ENCODE results near the gene NIM1K. TPM values are rescaled to one million over a fixed set of nuclear protein-coding genes. Genes with fewer than 3 reads are reported as not detected.

The NIM1K gene
- total and polyA plus RNA-seq, 2 of the 13 experiments (the other 11 are each of a cell fraction or from before 2014, with no cell fraction given) = 0.04 TPM; not detected in 1

DNA sequence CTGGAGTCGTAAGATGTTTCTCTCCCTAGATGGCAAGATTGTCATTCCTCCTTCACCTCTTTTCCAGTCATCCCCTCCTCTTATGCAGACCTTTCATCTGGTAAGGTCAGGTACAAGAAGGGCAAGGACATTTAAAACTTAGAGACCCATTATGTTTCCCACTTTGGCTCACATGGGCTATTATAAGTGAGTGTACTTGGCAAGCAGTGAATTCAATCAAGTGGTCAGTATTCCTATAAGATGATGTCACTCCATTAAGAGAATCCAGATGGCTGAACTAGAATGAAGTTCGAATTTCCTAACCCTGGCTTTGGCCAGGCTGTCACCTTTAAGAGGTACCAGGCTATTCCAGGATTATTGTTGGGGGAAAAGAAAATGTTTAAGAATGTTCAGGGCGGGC is 39.1 kb upstream of the NIM1K start:
- POLR2A ChIA-PET = no interaction called here
- Histone ChIP-seq H3K9me3 (ENCODE audit: low read length) (no peaks in the 10 kb centered on the region), H3K27me3 (ENCODE audit: control insufficient read depth in 1 of 2, insufficient read depth in 2 of 2, low read length in 2 of 2) (no peaks in the 10 kb centered on the region), H3K4me1 (ENCODE audit: insufficient read depth, low read length) (no peaks in the 10 kb centered on the region), H2AFZ (ENCODE audit: low read length) (no peak overlapping the region), H3K36me3 (replicated peaks in 1 of 2; ENCODE audit: control insufficient read depth in 1 of 2, insufficient read depth in 2 of 2, low read length in 2 of 2) (peaks cover 7 to 50% of the 10 kb centered on the region in 2 experiments), H3K4me2 (ENCODE audit: low read depth, low read length) (no peak overlapping the region), H3K9ac (ENCODE audit: insufficient read depth, low read depth, low read length) (no peak overlapping the region), H4K20me1 (ENCODE audit: insufficient read depth, low read length) (0 out of 2 replicates have a peak, but pooled peaks cover 3% of the 10 kb centered on the region), H3K27ac (ENCODE audit: extremely low read length, insufficient read depth, low read length) (no peak overlapping the region), H3K4me3 (replicated peaks in 1 of 3; ENCODE audit: insufficient read depth in 1 of 3, low read depth in 2 of 3, low read length in 3 of 3) (no peak overlapping the region), H3K79me2 (ENCODE audit: insufficient read depth, low read length) (peaks cover 6% of the 10 kb centered on the region)
- in situ Hi-C loops (cut with HindIII; ENCODE audit: extremely low pct_ligation_motif_present, low pct_unique_long_range_greater_than_20kb) (no loop called here), intact Hi-C loops (cut with micrococcal nuclease; ENCODE audit: unreplicated experiment) (no loop called here)
- DNase-seq (ENCODE audit: low spot score) = no peak
- no TSS peak for BruUV-seq (replicated peaks)
- no peak for FAIRE-seq
- ATAC-seq = no peak
- CTCF ChIA-PET (ENCODE audit: low intra/inter-chr PET ratio, low total read pairs) = no interaction called here
- 91% methylated on average over 3 of the region's 3 CpGs for WGBS (ENCODE audit: low lambda C conversion rate)
- TF ChIP-seq ATF7 (IDR thresholded peaks at IDR 0.05) = peak; percentile 54; the same call in 1 of the 2 replicates
- TF ChIP-seq ATF7 (CRISPR knock-in tag; IDR thresholded peaks at IDR 0.05) = no peak
- TF ChIP-seq SP140L (CRISPR knock-in tag; IDR thresholded peaks at IDR 0.05; ENCODE audit: borderline replicate concordance) = no peak

DNA sequence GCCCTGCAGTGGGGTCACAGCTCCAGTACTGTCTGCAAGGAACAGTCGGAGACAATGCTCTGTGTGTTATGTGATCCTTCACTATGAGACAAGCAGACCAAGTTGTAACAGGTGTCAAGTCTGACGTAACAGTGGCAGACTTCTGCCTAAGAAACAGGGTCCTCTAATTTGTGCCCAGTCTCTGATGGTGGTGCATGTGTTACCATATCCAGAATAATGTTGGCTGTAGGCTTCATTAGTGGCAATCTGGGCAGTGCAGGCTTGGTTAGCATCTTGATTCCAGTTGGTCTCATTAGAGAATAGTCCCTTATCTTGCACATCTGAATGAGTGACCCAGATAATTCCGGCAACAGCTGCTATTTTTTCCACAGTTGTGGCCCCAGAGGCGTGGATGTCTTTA is 37.6 kb upstream of the NIM1K start:
- Histone ChIP-seq H3K27me3 (ENCODE audit: control insufficient read depth in 1 of 2, insufficient read depth in 2 of 2, low read length in 2 of 2) (no peaks in the 10 kb centered on the region), H3K4me2 (ENCODE audit: low read depth, low read length) (no peak overlapping the region), H3K9me3 (ENCODE audit: low read length) (no peaks in the 10 kb centered on the region), H3K79me2 (ENCODE audit: insufficient read depth, low read length) (peaks cover 6% of the 10 kb centered on the region), H3K4me1 (ENCODE audit: insufficient read depth, low read length) (no peaks in the 10 kb centered on the region), H4K20me1 (ENCODE audit: insufficient read depth, low read length) (0 out of 2 replicates have a peak, but pooled peaks cover 3% of the 10 kb centered on the region), H3K4me3 (replicated peaks in 1 of 3; ENCODE audit: insufficient read depth in 1 of 3, low read depth in 2 of 3, low read length in 3 of 3) (no peak overlapping the region), H3K27ac (ENCODE audit: extremely low read length, insufficient read depth, low read length) (no peak overlapping the region), H2AFZ (ENCODE audit: low read length) (no peak overlapping the region), H3K36me3 (replicated peaks in 1 of 2; ENCODE audit: control insufficient read depth in 1 of 2, insufficient read depth in 2 of 2, low read length in 2 of 2) (peaks cover 5 to 42% of the 10 kb centered on the region in 2 experiments), H3K9ac (ENCODE audit: insufficient read depth, low read depth, low read length) (no peak overlapping the region)
- ATAC-seq (no peak), DNase-seq (ENCODE audit: low spot score) (no peak), FAIRE-seq (no peak)
- no TSS peak for BruUV-seq (replicated peaks)
- ChIA-PET CTCF (ENCODE audit: low intra/inter-chr PET ratio, low total read pairs) (no interaction called here), POLR2A (interaction anchor here (1.3 kb wide), 1 partner anchor 33 kb away, joined by 3 read pairs; no protein-coding TSS in a partner anchor)
- WGBS (ENCODE audit: low lambda C conversion rate) = 81% methylated on average over 2 of the region's 4 CpGs
- in situ Hi-C loops (cut with HindIII; ENCODE audit: extremely low pct_ligation_motif_present, low pct_unique_long_range_greater_than_20kb) = no loop called here
- intact Hi-C loops (cut with micrococcal nuclease; ENCODE audit: unreplicated experiment) = no loop called here
- no peak for TF ChIP-seq PCBP1 (IDR thresholded peaks at IDR 0.05; ENCODE audit: borderline replicate concordance, low read depth, low read length)
- no peak for TF ChIP-seq MYNN (CRISPR knock-in tag; IDR thresholded peaks at IDR 0.05; ENCODE audit: low read depth)
- TF ChIP-seq, protein P1, sequence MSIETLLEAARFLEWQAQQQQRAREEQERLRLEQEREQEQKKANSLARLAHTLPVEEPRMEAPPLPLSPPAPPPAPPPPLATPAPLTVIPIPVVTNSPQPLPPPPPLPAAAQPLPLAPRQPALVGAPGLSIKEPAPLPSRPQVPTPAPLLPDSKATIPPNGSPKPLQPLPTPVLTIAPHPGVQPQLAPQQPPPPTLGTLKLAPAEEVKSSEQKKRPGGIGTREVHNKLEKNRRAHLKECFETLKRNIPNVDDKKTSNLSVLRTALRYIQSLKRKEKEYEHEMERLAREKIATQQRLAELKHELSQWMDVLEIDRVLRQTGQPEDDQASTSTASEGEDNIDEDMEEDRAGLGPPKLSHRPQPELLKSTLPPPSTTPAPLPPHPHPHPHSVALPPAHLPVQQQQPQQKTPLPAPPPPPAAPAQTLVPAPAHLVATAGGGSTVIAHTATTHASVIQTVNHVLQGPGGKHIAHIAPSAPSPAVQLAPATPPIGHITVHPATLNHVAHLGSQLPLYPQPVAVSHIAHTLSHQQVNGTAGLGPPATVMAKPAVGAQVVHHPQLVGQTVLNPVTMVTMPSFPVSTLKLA (IDR thresholded peaks at IDR 0.05) = no peak
- TF ChIP-seq ZNF143 (CRISPR knock-in tag; IDR thresholded peaks at IDR 0.05) = no peak
- no peak for TF ChIP-seq MLLT10 (CRISPR knock-in tag; IDR thresholded peaks at IDR 0.05)
- no peak for TF ChIP-seq ZSCAN25 (CRISPR knock-in tag; IDR thresholded peaks at IDR 0.05)
- no peak for TF ChIP-seq PHB2 (IDR thresholded peaks at IDR 0.05; ENCODE audit: partially characterized antibody)
- TF ChIP-seq, protein P2, sequence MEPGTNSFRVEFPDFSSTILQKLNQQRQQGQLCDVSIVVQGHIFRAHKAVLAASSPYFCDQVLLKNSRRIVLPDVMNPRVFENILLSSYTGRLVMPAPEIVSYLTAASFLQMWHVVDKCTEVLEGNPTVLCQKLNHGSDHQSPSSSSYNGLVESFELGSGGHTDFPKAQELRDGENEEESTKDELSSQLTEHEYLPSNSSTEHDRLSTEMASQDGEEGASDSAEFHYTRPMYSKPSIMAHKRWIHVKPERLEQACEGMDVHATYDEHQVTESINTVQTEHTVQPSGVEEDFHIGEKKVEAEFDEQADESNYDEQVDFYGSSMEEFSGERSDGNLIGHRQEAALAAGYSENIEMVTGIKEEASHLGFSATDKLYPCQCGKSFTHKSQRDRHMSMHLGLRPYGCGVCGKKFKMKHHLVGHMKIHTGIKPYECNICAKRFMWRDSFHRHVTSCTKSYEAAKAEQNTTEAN (CRISPR knock-in tag; conservative IDR thresholded peaks at IDR 0.05) = no peak
- TF ChIP-seq, protein P3, sequence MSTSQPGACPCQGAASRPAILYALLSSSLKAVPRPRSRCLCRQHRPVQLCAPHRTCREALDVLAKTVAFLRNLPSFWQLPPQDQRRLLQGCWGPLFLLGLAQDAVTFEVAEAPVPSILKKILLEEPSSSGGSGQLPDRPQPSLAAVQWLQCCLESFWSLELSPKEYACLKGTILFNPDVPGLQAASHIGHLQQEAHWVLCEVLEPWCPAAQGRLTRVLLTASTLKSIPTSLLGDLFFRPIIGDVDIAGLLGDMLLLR (CRISPR knock-in tag; IDR thresholded peaks at IDR 0.05) = no peak
- no peak for TF ChIP-seq WIZ (CRISPR knock-in tag; IDR thresholded peaks at IDR 0.05)
- no peak for TF ChIP-seq ESRRA (CRISPR knock-in tag; IDR thresholded peaks at IDR 0.05; ENCODE audit: low read depth)
- no peak for TF ChIP-seq YEATS2 (CRISPR knock-in tag; IDR thresholded peaks at IDR 0.05; ENCODE audit: borderline replicate concordance)
